Spleen (tissue), 11 donors: Measurements from ENCODE around the gene ARHGAP28. TPM values are rescaled to one million over a fixed set of nuclear protein-coding genes. Genes with fewer than 3 reads are reported as not detected.

ENCODE experiments used
- DNase-seq: peaks from one replicate; pipeline ENCODE4 v3.0.0-alpha.2; 2020
- H3K27ac ChIP-seq, 8 donors: fragments of 200-600 bp; sonication (generic) in 7 of 8; 1 replicate in 4 of 8; 2 replicates in 4 of 8; pipeline versions ENCODE4 v1.5.0 to v1.8.0; 2016 to 2021; ENCODE audit warnings: inconsistent platforms in 4 of 8, mild to moderate bottlenecking in 4 of 8, moderate library complexity in 1 of 8
- H3K27me3 ChIP-seq, 7 donors: fragments of 200-600 bp; sonication (generic) in 6 of 7; replicated peaks in 1 of 7; 1 replicate in 4 of 7; 2 replicates in 3 of 7; pipeline versions ENCODE4 v1.5.0 to v1.8.0; 2016 to 2021; ENCODE audit warnings: inconsistent platforms in 3 of 7, mild to moderate bottlenecking in 1 of 7
- H3K36me3 ChIP-seq, 6 donors: fragments of 200-600 bp; sonication (generic) in 5 of 6; 1 replicate in 4 of 6; 2 replicates in 2 of 6; pipeline versions ENCODE4 v1.5.0 to v1.8.0; 2016 to 2021; ENCODE audit warnings: inconsistent platforms in 2 of 6
- H3K4me1 ChIP-seq, 6 donors: fragments of 200-600 bp; sonication (generic) in 5 of 6; 1 replicate in 3 of 6; 2 replicates in 3 of 6; pipeline versions ENCODE4 v1.5.0 to v1.8.0; 2016 to 2021; ENCODE audit warnings: inconsistent platforms in 3 of 6
- H3K4me3 ChIP-seq, 8 donors: fragments of 200-600 bp; sonication (generic) in 7 of 8; 1 replicate in 4 of 8; 2 replicates in 4 of 8; pipeline versions ENCODE4 v1.5.0 to v1.8.0; 2016 to 2021; ENCODE audit warnings: inconsistent platforms in 4 of 8, mild to moderate bottlenecking in 4 of 8, moderate library complexity in 2 of 8
- H3K9me3 ChIP-seq, 8 donors: fragments of 200-600 bp; sonication (generic) in 7 of 8; 1 replicate in 4 of 8; 2 replicates in 4 of 8; pipeline versions ENCODE4 v1.5.0 to v1.8.0; 2016 to 2021; ENCODE audit warnings: inconsistent platforms in 4 of 8
- CTCF ChIP-seq, 11 experiments: fragments of 200-600 bp in 7 of 11; fragments of 450-650 bp in 4 of 11; sonication (generic) in 4 of 11; IDR thresholded peaks in 8 of 11; conservative IDR thresholded peaks in 3 of 11; 1 replicate in 7 of 11; 2 replicates in 4 of 11; pipeline versions ENCODE4 v1.4.0 to v1.8.0; 2016 to 2021; ENCODE audit warnings: antibody characterized with exemption in 11 of 11, inconsistent platforms in 4 of 11, mild to moderate bottlenecking in 1 of 11
- POLR2A ChIP-seq, 3 donors: fragments of 450-650 bp; IDR thresholded peaks; one replicate each; pipeline ENCODE4 v1.5.1; 2017; ENCODE audit warnings: antibody characterized with exemption in 3 of 3, mild to moderate bottlenecking in 1 of 3
- POLR2AphosphoS5 ChIP-seq, 3 donors: sonication (generic); formaldehyde crosslinking; IDR thresholded peaks; one replicate each; pipeline ENCODE4 v1.5.1; 2017; ENCODE audit warnings: antibody characterized with exemption in 3 of 3
- WGBS, 5 donors: extraction: QIAGEN DNeasy Blood & Tissue Kit in 3 of 5; methylation state at CpG; one replicate each; pipeline versions ENCODE4 v1.1.5 to v1.1.7; 2013 to 2018; 5-methylcytosine and 5-hydroxymethylcytosine counted together
- intact Hi-C: fragments of 100-400 bp; cut with DNase I; formaldehyde crosslinking; loops from one replicate; pipeline ENCODE4 v1.15.0; 2023; ENCODE audit warnings: low total_unique reads
- polyA plus RNA-seq, 3 donors: library from polyadenylated mRNA; stranded (reverse); fragments of 200-250 nt; gene quantifications; one replicate each; pipeline ENCODE4 v1.2.1, GENCODE V29; 2013
- total RNA-seq, 7 donors: library from RNA; depleted of rRNA in 3 of 7; stranded (reverse); fragments of >200 nt in 3 of 7; fragmentation: NEBNext Ultra II Directional in 4 of 7; extraction: Animal tissue kit (Norgen Biotek cat#: 25700) in 4 of 7; gene quantifications; one replicate each; pipeline versions ENCODE4 v1.1.0 to v1.2.1, GENCODE V29; 2016 to 2021
- donor health status: healthy with polysubstance abuse.
- donor health status: DM: no; HTN: no; CAD: no; lungs with moderate emphysema.
- donor health status: DM: no; HTN: no; CAD: no.
- donor health status: Bipolar disorder and iron deficiency.
- donor health status: healthy.
- donor health status: DM: no; HTN: no; CAD: no.
- donor health status: DM: yes; HTN: yes; CAD: no.

The ARHGAP28 gene
- total and polyA plus RNA-seq, 10 donors = 1.9 to 78.3 (median 30.3) TPM

DNA sequence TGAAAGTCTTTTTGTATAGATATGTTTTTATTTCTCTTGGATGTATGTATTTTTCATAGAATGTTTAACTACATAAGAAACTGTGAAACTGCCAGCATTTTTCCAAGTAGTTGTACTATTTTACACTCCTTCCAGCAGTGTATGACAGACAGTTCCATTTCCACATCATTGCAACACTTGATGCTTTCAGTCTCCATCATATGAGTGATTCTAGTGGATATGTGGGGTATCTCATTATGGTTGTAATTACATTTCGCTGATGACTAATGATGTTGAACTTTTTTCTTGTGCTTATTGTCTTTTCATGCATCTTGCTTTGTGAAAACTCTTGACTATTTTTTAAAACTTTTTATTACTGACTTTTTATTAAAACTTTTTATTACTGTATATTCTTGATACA, 101.4 kb downstream of the ARHGAP28 start:
- Histone ChIP-seq H3K9me3 (peaks cover 0 to 20% (median 5%) of the 10 kb centered on the region in 8 donors), H3K36me3 (peaks cover 0 to 11% (median 0%) of the 10 kb centered on the region in 6 donors), H3K27me3 (no peaks in the 10 kb centered on the region), H3K27ac (no peak overlapping the region), H3K4me1 (no peaks in the 10 kb centered on the region), H3K4me3 (no peak overlapping the region)
- no peak for DNase-seq
- intact Hi-C loops = no loop called here
- WGBS, 5 donors = 78 to 100% (median 84%) methylated on average over 1 of the region's 1 CpG
- no peak for TF ChIP-seq CTCF (IDR thresholded peaks at IDR 0.05 in 8 of 11, conservative IDR thresholded peaks at IDR 0.05 in 3 of 11)

DNA sequence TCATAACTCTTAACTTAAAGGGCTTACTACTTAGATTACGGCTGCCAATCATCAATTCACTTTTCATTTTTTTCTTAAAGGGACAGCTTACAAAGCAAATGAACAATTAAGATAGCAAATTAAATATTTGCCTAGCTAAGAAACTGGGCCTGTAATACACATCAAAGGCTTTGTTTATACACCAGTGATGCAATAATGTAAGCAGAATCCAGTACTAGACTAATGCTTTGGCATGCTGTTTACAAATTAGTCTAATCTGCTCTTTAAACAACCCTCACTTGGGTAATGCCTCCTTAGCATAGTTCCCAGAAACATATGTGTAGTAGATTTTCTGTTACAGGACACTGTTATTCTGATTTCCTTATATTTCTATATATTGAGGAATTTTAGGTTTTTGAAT, 105.8 kb downstream of the ARHGAP28 start:
- DNase-seq = no peak
- no peak for TF ChIP-seq POLR2AphosphoS5 (IDR thresholded peaks at IDR 0.05)
- TF ChIP-seq POLR2A (IDR thresholded peaks at IDR 0.05) = no peak
- TF ChIP-seq CTCF (IDR thresholded peaks at IDR 0.05 in 8 of 11, conservative IDR thresholded peaks at IDR 0.05 in 3 of 11) = no peak
- peaks cover 0 to 18% (median 6%) of the 10 kb centered on the region in 8 donors for H3K9me3 ChIP-seq
- no peaks in the 10 kb centered on the region for H3K27me3 ChIP-seq
- H3K4me1 ChIP-seq = no peaks in the 10 kb centered on the region
- H3K27ac ChIP-seq = no peak overlapping the region
- intact Hi-C loops = no loop called here
- WGBS, 5 donors = 89 to 93% (median 91%) methylated on average over 1 of the region's 1 CpG
- H3K4me3 ChIP-seq = no peak overlapping the region
- no peaks in the 10 kb centered on the region for H3K36me3 ChIP-seq

DNA sequence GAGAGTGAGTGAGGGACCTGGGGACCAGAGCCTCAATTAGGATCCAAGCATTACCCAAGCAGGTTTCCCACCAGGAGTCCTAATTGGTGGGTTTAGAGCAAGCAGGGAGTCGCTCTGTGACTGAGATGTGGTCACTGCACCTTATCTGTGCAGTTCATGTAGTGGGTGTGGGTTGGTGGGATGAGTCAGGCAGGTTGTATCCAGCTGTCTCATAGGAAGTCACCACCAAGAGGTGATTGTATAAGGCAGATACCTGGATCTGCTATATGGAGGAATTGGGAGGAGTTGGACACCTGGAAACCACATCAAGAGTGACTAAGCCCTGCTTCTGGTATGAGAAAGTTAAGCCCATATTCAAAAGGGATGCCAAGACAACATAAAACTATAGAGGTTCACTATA, 106.8 kb downstream of the ARHGAP28 start:
- H3K4me3 ChIP-seq = no peak overlapping the region
- no peak for DNase-seq
- H3K27me3 ChIP-seq = no peaks in the 10 kb centered on the region
- TF ChIP-seq POLR2A (IDR thresholded peaks at IDR 0.05) = no peak
- no peak for TF ChIP-seq POLR2AphosphoS5 (IDR thresholded peaks at IDR 0.05)
- no peak for TF ChIP-seq CTCF (IDR thresholded peaks at IDR 0.05 in 8 of 11, conservative IDR thresholded peaks at IDR 0.05 in 3 of 11)
- intact Hi-C loops = no loop called here
- no peaks in the 10 kb centered on the region for H3K4me1 ChIP-seq
- WGBS, 5 donors = 46 to 88% (median 78%) methylated on average over 1 of the region's 1 CpG
- H3K36me3 ChIP-seq = no peaks in the 10 kb centered on the region
- peaks cover 0 to 12% (median 4%) of the 10 kb centered on the region in 8 donors for H3K9me3 ChIP-seq
- no peak overlapping the region for H3K27ac ChIP-seq

- peaks cover 0 to 4% (median 0%) of the 10 kb centered on the region in 8 donors for H3K9me3 ChIP-seq
- H3K27me3 ChIP-seq = no peaks in the 10 kb centered on the region
- 86 to 93% (median 90%) methylated on average over 3 of the region's 3 CpGs for WGBS, 5 donors
- DNase-seq = no peak
- H3K36me3 ChIP-seq = no peaks in the 10 kb centered on the region
- no peak overlapping the region for H3K4me3 ChIP-seq
- intact Hi-C loops = no loop called here
- H3K27ac ChIP-seq = no peak overlapping the region
- TF ChIP-seq POLR2AphosphoS5 (IDR thresholded peaks at IDR 0.05) (no peak), POLR2A (IDR thresholded peaks at IDR 0.05) (no peak), CTCF (IDR thresholded peaks at IDR 0.05 in 8 of 11, conservative IDR thresholded peaks at IDR 0.05 in 3 of 11) (no peak)
- H3K4me1 ChIP-seq = no peaks in the 10 kb centered on the region
Observed at GRCh38 chr18:6837904-6838303, 108.4 kb downstream of the ARHGAP28 start.
